IPS-18c (cell line): ENCODE results near the gene SLC25A21.
"Not testable (repeated sequence)": the region's sequence is repeated elsewhere in the genome, so short reads cannot be mapped to it uniquely, and the experiment has no call there.

Source experiments
- H3K4me3 ChIP-seq: 2 replicates; pipeline ENCODE4 v1.7.0; 2013; ENCODE audit warnings: low read depth, mild to moderate bottlenecking, low read length, moderate library complexity; ENCODE audit not compliant: insufficient read depth
- H3K9me3 ChIP-seq: one replicate; pipeline ENCODE4 v1.6.1; 2013; ENCODE audit warnings: mild to moderate bottlenecking, low read length, moderate library complexity; ENCODE audit not compliant: control insufficient read depth, insufficient read depth

The SLC25A21 gene

GRCh38 chr14:37194698-37195097 is 22.3 kb upstream of the SLC25A21 start:
- Histone ChIP-seq H3K9me3 (no peaks in the 10 kb centered on the region), H3K4me3 (no peak overlapping the region)

- H3K9me3 ChIP-seq, H3K4me3 ChIP-seq: not testable (repeated sequence)
Measured at GRCh38 chr14:37189733-37190132, 17.3 kb upstream of the SLC25A21 start.

- H3K4me3 ChIP-seq, H3K9me3 ChIP-seq: not testable (repeated sequence)
Measured at GRCh38 chr14:37187840-37188577, 15.6 kb upstream of the SLC25A21 start.

GRCh38 chr14:37187294-37187693 is 14.9 kb upstream of the SLC25A21 start:
- Histone ChIP-seq H3K9me3 (no peaks in the 10 kb centered on the region), H3K4me3 (no peak overlapping the region)

GRCh38 chr14:37186865-37187264 is 14.5 kb upstream of the SLC25A21 start:
- Histone ChIP-seq H3K9me3 (no peaks in the 10 kb centered on the region), H3K4me3 (no peak overlapping the region)

- H3K9me3 ChIP-seq, result no peaks in the 10 kb centered on the region
- no peak overlapping the region for H3K4me3 ChIP-seq
Measured at GRCh38 chr14:37185670-37186069, 13.3 kb upstream of the SLC25A21 start.

- not testable (repeated sequence) for H3K9me3 ChIP-seq
Measured at GRCh38 chr14:37184520-37184919, 12.1 kb upstream of the SLC25A21 start.

GRCh38 chr14:37181441-37181840 is 9.0 kb upstream of the SLC25A21 start:
- H3K9me3 ChIP-seq, result no peaks in the 10 kb centered on the region

More at GRCh38 chr14:37184520-37184919, 12.1 kb upstream of the SLC25A21 start:
- not testable (repeated sequence) for H3K4me3 ChIP-seq

GRCh38 chr14:37180886-37181285 is 8.5 kb upstream of the SLC25A21 start:
- H3K4me3 ChIP-seq, H3K9me3 ChIP-seq: not testable (repeated sequence)

More at GRCh38 chr14:37181441-37181840, 9.0 kb upstream of the SLC25A21 start:
- H3K4me3 ChIP-seq, result no peak overlapping the region

- Histone ChIP-seq H3K4me3 (no peak overlapping the region), H3K9me3 (no peaks in the 10 kb centered on the region)
Measured at GRCh38 chr14:37179896-37180502, 7.6 kb upstream of the SLC25A21 start.

GRCh38 chr14:37172936-37173614 is 669 bp upstream of the SLC25A21 start:
- H3K4me3 ChIP-seq, result peak overlapping the region; percentile 81
- H3K9me3 ChIP-seq, result no peaks in the 10 kb centered on the region

- peak overlapping the region; percentile 81 for H3K4me3 ChIP-seq
- H3K9me3 ChIP-seq, result no peaks in the 10 kb centered on the region
Measured at GRCh38 chr14:37171678-37172023, 755 bp downstream of the SLC25A21 start.

- Histone ChIP-seq H3K9me3 (no peaks in the 10 kb centered on the region), H3K4me3 (no peak overlapping the region)
Measured at GRCh38 chr14:37170993-37171392, 1.4 kb downstream of the SLC25A21 start.

- Histone ChIP-seq H3K4me3 (no peak overlapping the region), H3K9me3 (no peaks in the 10 kb centered on the region)
Measured at GRCh38 chr14:37170237-37170636, 2.2 kb downstream of the SLC25A21 start.

GRCh38 chr14:37168721-37169120 is 3.7 kb downstream of the SLC25A21 start:
- no peaks in the 10 kb centered on the region for H3K9me3 ChIP-seq
- no peak overlapping the region for H3K4me3 ChIP-seq

- no peak overlapping the region for H3K4me3 ChIP-seq
- no peaks in the 10 kb centered on the region for H3K9me3 ChIP-seq
Measured at GRCh38 chr14:37167151-37168047, 5.0 kb downstream of the SLC25A21 start.

- Histone ChIP-seq H3K4me3 (no peak overlapping the region), H3K9me3 (no peaks in the 10 kb centered on the region)
Measured at GRCh38 chr14:37165794-37166193, 6.6 kb downstream of the SLC25A21 start.
